ENCODE results near the gene AOX1.

AOX1 gene

DNA sequence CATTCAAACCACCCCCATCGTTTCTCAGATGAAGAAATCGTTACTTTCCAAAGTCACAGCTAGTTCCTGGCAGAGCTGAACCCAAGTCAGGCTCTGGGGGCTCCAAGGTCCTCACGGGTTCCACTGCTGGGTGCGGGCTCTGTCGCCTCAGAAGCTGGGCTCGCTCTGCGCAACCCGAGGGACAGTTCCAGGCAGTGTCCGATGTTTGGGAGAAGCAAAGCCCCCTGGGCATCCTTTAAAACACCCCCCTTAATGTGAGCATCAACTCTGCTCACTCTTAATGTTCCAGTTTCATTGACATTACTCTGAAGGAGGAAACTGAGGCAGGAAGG lies 796 bp downstream of the AOX1 start:
- H3K27me3 ChIP-seq (ENCODE audit: insufficient read depth, low read length, poor library complexity, severe bottlenecking) = no peaks in the 10 kb centered on the region
- H3K9me2 ChIP-seq (replicated peaks; ENCODE audit: low read depth, low read length) = no peaks in the 10 kb centered on the region
- H4K20me1 ChIP-seq (ENCODE audit: insufficient read depth, low read length, poor library complexity, severe bottlenecking) = no peaks in the 10 kb centered on the region
- no peak overlapping the region for H3K4me3 ChIP-seq (ENCODE audit: low read length, poor library complexity, severe bottlenecking)
- no peaks in the 10 kb centered on the region for H3F3A ChIP-seq (ENCODE audit: low read depth)
- H3K36me3 ChIP-seq (ENCODE audit: insufficient read depth, low read length) = peaks cover 16% of the 10 kb centered on the region; the same call in 1 of the 2 replicates
- no peaks in the 10 kb centered on the region for H3K4me1 ChIP-seq (ENCODE audit: insufficient read depth, low read length, poor library complexity, severe bottlenecking)
- no peak overlapping the region for H3K4me2 ChIP-seq (ENCODE audit: low read depth, low read length, poor library complexity, severe bottlenecking)
- H2AFZ ChIP-seq (ENCODE audit: low read length) = no peak overlapping the region
- no peak overlapping the region for H3K9ac ChIP-seq (ENCODE audit: low read depth, low read length, poor library complexity, severe bottlenecking)
- no peaks in the 10 kb centered on the region for H3K79me2 ChIP-seq (ENCODE audit: insufficient read depth, low read length)
- no peaks in the 10 kb centered on the region for H3K9me3 ChIP-seq (ENCODE audit: insufficient read depth, low read depth, low read length)
- TF ChIP-seq CTCF (conservative IDR thresholded peaks at IDR 0.05; ENCODE audit: low read length) (no peak), EZH2phosphoT487 (IDR thresholded peaks at IDR 0.05; ENCODE audit: borderline replicate concordance) (no peak)

DNA sequence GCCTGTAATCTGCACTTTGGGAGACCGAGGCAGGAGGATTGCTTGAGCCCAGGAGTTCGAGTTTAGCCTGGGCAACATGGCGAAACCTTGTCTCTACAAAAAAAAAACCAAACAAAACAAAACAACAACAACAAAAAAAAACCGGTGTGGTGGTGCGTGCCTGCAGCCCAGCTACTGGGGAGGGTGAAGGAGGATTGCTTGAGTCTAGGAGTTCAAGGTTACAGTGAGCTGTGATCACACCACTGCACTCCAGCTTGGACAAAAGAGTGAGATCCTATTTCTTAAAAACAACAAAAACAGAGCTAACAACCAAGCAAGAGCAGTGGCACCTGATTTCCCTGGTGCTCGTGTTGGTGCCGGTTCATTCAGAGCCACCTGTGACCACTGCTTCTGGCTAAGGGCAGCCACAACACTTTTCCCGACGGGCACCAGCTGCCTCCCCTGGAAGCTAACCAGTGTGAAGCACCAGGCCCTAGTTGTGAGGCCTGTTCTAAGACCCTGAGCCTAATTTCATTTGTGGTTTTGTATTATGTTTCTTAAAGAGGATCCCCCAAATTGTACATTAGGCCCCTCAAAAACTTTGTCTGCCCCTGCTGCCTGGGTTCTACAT lies 1.3 kb downstream of the AOX1 start:
- Histone ChIP-seq H3K27me3 (ENCODE audit: insufficient read depth, low read length, poor library complexity, severe bottlenecking) (no peaks in the 10 kb centered on the region), H3F3A (ENCODE audit: low read depth) (no peaks in the 10 kb centered on the region), H3K9me2 (replicated peaks; ENCODE audit: low read depth, low read length) (no peaks in the 10 kb centered on the region), H3K4me2 (ENCODE audit: low read depth, low read length, poor library complexity, severe bottlenecking) (no peak overlapping the region), H2AFZ (ENCODE audit: low read length) (no peak overlapping the region), H3K9ac (ENCODE audit: low read depth, low read length, poor library complexity, severe bottlenecking) (no peak overlapping the region), H3K4me3 (ENCODE audit: low read length, poor library complexity, severe bottlenecking) (no peak overlapping the region), H4K20me1 (ENCODE audit: insufficient read depth, low read length, poor library complexity, severe bottlenecking) (no peaks in the 10 kb centered on the region), H3K79me2 (ENCODE audit: insufficient read depth, low read length) (no peaks in the 10 kb centered on the region), H3K4me1 (ENCODE audit: insufficient read depth, low read length, poor library complexity, severe bottlenecking) (no peaks in the 10 kb centered on the region), H3K9me3 (ENCODE audit: insufficient read depth, low read depth, low read length) (no peaks in the 10 kb centered on the region), H3K36me3 (ENCODE audit: insufficient read depth, low read length) (peaks cover 11% of the 10 kb centered on the region; the same call in 1 of the 2 replicates)
- TF ChIP-seq CTCF (conservative IDR thresholded peaks at IDR 0.05; ENCODE audit: low read length) (no peak), EZH2phosphoT487 (IDR thresholded peaks at IDR 0.05; ENCODE audit: borderline replicate concordance) (no peak)

DNA sequence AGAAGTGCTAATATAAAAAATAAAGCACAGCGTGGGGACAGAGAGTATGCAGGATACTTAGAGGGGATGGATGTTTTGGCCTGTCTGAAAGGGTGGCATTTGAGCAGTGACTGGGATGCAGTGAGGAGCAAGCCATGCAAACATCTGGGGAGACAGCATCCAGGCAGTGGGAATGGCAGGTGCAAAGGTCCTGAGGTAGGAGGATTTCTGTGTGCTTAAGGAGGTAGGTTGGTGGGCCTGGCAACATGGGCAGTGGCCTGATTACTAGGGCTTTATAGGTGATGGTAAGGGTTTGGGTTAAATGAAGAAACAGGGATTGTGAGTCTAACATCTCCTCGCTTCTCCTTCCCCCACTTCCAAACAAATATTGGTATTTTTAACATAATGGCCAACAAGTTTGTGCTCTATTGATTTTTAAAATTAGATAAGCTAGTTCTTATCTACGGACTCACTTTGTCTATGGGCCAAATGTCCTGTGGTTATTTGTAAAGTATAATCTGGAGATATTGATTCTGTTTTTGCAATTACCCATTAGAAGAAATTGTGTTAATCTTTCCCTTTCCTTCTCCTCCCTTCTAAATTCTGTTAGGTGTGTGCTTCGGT lies 2.4 kb downstream of the AOX1 start:
- Histone ChIP-seq H4K20me1 (ENCODE audit: insufficient read depth, low read length, poor library complexity, severe bottlenecking) (no peaks in the 10 kb centered on the region), H3K27me3 (ENCODE audit: insufficient read depth, low read length, poor library complexity, severe bottlenecking) (no peaks in the 10 kb centered on the region), H3K9me3 (ENCODE audit: insufficient read depth, low read depth, low read length) (no peaks in the 10 kb centered on the region), H3F3A (ENCODE audit: low read depth) (no peaks in the 10 kb centered on the region), H3K4me3 (ENCODE audit: low read length, poor library complexity, severe bottlenecking) (no peak overlapping the region), H3K9ac (ENCODE audit: low read depth, low read length, poor library complexity, severe bottlenecking) (no peak overlapping the region), H3K79me2 (ENCODE audit: insufficient read depth, low read length) (no peaks in the 10 kb centered on the region), H3K4me1 (ENCODE audit: insufficient read depth, low read length, poor library complexity, severe bottlenecking) (no peaks in the 10 kb centered on the region), H3K4me2 (ENCODE audit: low read depth, low read length, poor library complexity, severe bottlenecking) (no peak overlapping the region), H3K36me3 (ENCODE audit: insufficient read depth, low read length) (peaks cover 10% of the 10 kb centered on the region; the same call in 1 of the 2 replicates), H2AFZ (ENCODE audit: low read length) (no peak overlapping the region), H3K9me2 (replicated peaks; ENCODE audit: low read depth, low read length) (no peaks in the 10 kb centered on the region)
- TF ChIP-seq EZH2phosphoT487 (IDR thresholded peaks at IDR 0.05; ENCODE audit: borderline replicate concordance) (no peak), CTCF (conservative IDR thresholded peaks at IDR 0.05; ENCODE audit: low read length) (no peak)

All from Loucy (cell line).